H1 (cell line): Measurements from ENCODE around the gene ARNT2. TPM values are rescaled to one million over a fixed set of nuclear protein-coding genes. Genes with fewer than 3 reads are reported as not detected.
A peak's percentile ranks its signal among the peaks of the same experiment; 100 is the strongest.

ENCODE experiments used
- CTCF ChIA-PET: fragments of 300-600 bp; sonication (Branson Sonifier 250); formaldehyde crosslinking; loops from one replicate; lab custom pipeline; 2021; ENCODE audit not compliant: partially characterized antibody; lab: Charles Lee
- POLR2A ChIA-PET: fragments of 300-600 bp; sonication (Branson Sonifier 250); formaldehyde crosslinking; loops from one replicate; lab custom pipeline; 2021; ENCODE audit warnings: inconsistent platforms; ENCODE audit not compliant: partially characterized antibody; lab: Charles Lee
- DNase-seq, 2 experiments: peaks; one replicate each; pipeline versions ENCODE4 v3.0.0 to v3.0.0-alpha.2; 2010 to 2022; ENCODE audit warnings: low spot score in 2 of 2, low read depth in 1 of 2, mixed read lengths in 1 of 2
- FAIRE-seq: peaks from 2 replicates; lab custom pipeline; 2011; peaks lifted over from hg19 to GRCh38; lab: Jason Lieb, UNC
- H2AFZ ChIP-seq: 2 replicates; pipeline ENCODE4 v1.8.1; 2012; ENCODE audit warnings: low read length, inconsistent platforms
- H2AK5ac ChIP-seq: 2 replicates; pipeline ENCODE4 v1.6.1; 2013; ENCODE audit warnings: low read depth, low read length
- H2BK120ac ChIP-seq: replicated peaks from 2 replicates; pipeline ENCODE3; 2013; ENCODE audit warnings: low read depth, low read length, inconsistent platforms
- H2BK12ac ChIP-seq: 2 replicates; pipeline ENCODE4 v1.6.1; 2013; ENCODE audit warnings: low read depth, low read length
- H2BK15ac ChIP-seq: 2 replicates; pipeline ENCODE4 v1.6.1; 2013; ENCODE audit warnings: low read length
- H2BK20ac ChIP-seq: 2 replicates; pipeline ENCODE4 v1.6.1; 2013; ENCODE audit warnings: low read length
- H2BK5ac ChIP-seq: 2 replicates; pipeline ENCODE4 v1.6.1; 2013; ENCODE audit warnings: low read depth, low read length
- H3K14ac ChIP-seq: 2 replicates; pipeline ENCODE4 v1.6.1; 2013; ENCODE audit warnings: inconsistent platforms; ENCODE audit not compliant: insufficient read length
- H3K18ac ChIP-seq: 2 replicates; pipeline ENCODE4 v1.6.1; 2013; ENCODE audit warnings: low read length; ENCODE audit errors: extremely low read depth
- H3K23ac ChIP-seq: 2 replicates; pipeline ENCODE4 v1.6.1; 2013; ENCODE audit warnings: inconsistent platforms; ENCODE audit not compliant: insufficient read length
- H3K23me2 ChIP-seq: 2 replicates; pipeline ENCODE4 v1.6.1; 2013; ENCODE audit warnings: low read depth, low read length
- H3K27ac ChIP-seq: 2 replicates; pipeline ENCODE4 v1.6.1; 2011; ENCODE audit warnings: low read depth, low read length, inconsistent platforms
- H3K27me3 ChIP-seq, 4 experiments: replicated peaks in 1 of 4; 1 replicate in 1 of 4; 2 replicates in 3 of 4; pipeline versions ENCODE4 v1.6.1 to v1.8.1; 2011 to 2013; ENCODE audit warnings: low read length in 3 of 4, mild to moderate bottlenecking in 3 of 4, inconsistent platforms in 2 of 4, mixed read lengths in 2 of 4, moderate library complexity in 1 of 4; ENCODE audit not compliant: control insufficient read depth in 3 of 4, insufficient read depth in 3 of 4; ENCODE audit errors: extremely low read depth in 1 of 4
- H3K36me3 ChIP-seq, 4 experiments: 2 replicates each; pipeline versions ENCODE4 v1.6.1 to v1.8.1; 2011 to 2013; ENCODE audit warnings: mild to moderate bottlenecking in 4 of 4, low read length in 3 of 4, moderate library complexity in 2 of 4, control low read depth in 1 of 4, inconsistent platforms in 1 of 4; ENCODE audit not compliant: insufficient read depth in 4 of 4, control insufficient read depth in 2 of 4
- H3K4ac ChIP-seq: replicated peaks from 2 replicates; pipeline ENCODE3; 2013; ENCODE audit warnings: low read length, low read depth, mixed read lengths, inconsistent platforms; ENCODE audit not compliant: insufficient read length
- H3K4me1 ChIP-seq, 4 experiments: replicated peaks in 1 of 4; 1 replicate in 1 of 4; 2 replicates in 3 of 4; pipeline versions ENCODE4 v1.6.1 to v1.8.1; 2011 to 2013; ENCODE audit warnings: low read length in 3 of 4, inconsistent platforms in 2 of 4, mixed read lengths in 1 of 4; ENCODE audit not compliant: insufficient read depth in 4 of 4, control insufficient read depth in 3 of 4
- H3K4me2 ChIP-seq, 2 experiments: 2 replicates each; pipeline versions ENCODE4 v1.6.1 to v1.8.1; 2011 to 2013; ENCODE audit warnings: low read depth in 2 of 2, low read length in 2 of 2, control low read depth in 1 of 2, inconsistent platforms in 1 of 2, mild to moderate bottlenecking in 1 of 2; ENCODE audit not compliant: insufficient read depth in 1 of 2
- H3K4me3 ChIP-seq, 4 experiments: fragments of 200-600, 300-600 bp in 1 of 4; sonication (generic), shearing (Covaris generic), sonication (Bioruptor Twin) in 1 of 4; 2 replicates each; pipeline versions ENCODE4 v1.5.1 to v1.8.1; 2011 to 2016; ENCODE audit warnings: low read length in 4 of 4, low read depth in 3 of 4, control low read depth in 2 of 4, inconsistent platforms in 2 of 4, mild to moderate bottlenecking in 2 of 4, mixed read lengths in 1 of 4, moderate library complexity in 1 of 4; ENCODE audit not compliant: insufficient read depth in 2 of 4; ENCODE audit errors: extremely low read depth in 1 of 4
- H3K56ac ChIP-seq: replicated peaks from 2 replicates; pipeline ENCODE3; 2013; ENCODE audit warnings: low read depth, mild to moderate bottlenecking, mixed read lengths, low read length, inconsistent platforms; ENCODE audit not compliant: insufficient read length
- H3K79me1 ChIP-seq: 2 replicates; pipeline ENCODE4 v1.6.1; 2013; ENCODE audit warnings: low read depth, low read length, control low read depth
- H3K79me2 ChIP-seq, 2 experiments: 2 replicates each; pipeline versions ENCODE4 v1.6.1 to v1.8.1; 2012 to 2013; ENCODE audit warnings: low read length in 2 of 2, mild to moderate bottlenecking in 2 of 2, inconsistent platforms in 1 of 2; ENCODE audit not compliant: insufficient read depth in 2 of 2, control insufficient read depth in 1 of 2
- H3K9ac ChIP-seq, 4 experiments: replicated peaks in 1 of 4; 1 replicate in 1 of 4; 2 replicates in 3 of 4; pipeline versions ENCODE4 v1.6.1 to v1.8.1; 2011 to 2013; ENCODE audit warnings: low read depth in 3 of 4, low read length in 3 of 4, control low read depth in 2 of 4, mild to moderate bottlenecking in 2 of 4, moderate library complexity in 2 of 4, inconsistent platforms in 1 of 4; ENCODE audit errors: extremely low read depth in 1 of 4
- H3K9me3 ChIP-seq, 2 experiments: 2 replicates each; pipeline versions ENCODE4 v1.6.1 to v1.8.1; 2012 to 2013; ENCODE audit warnings: mild to moderate bottlenecking in 2 of 2, moderate library complexity in 2 of 2, control low read depth in 1 of 2, inconsistent platforms in 1 of 2, low read depth in 1 of 2, low read length in 1 of 2, mixed read lengths in 1 of 2; ENCODE audit not compliant: insufficient read depth in 2 of 2
- H4K20me1 ChIP-seq, 2 experiments: replicated peaks in 1 of 2; 2 replicates each; pipeline versions ENCODE3 to v1.8.1; 2011 to 2013; ENCODE audit warnings: inconsistent platforms in 2 of 2, low read length in 2 of 2, mild to moderate bottlenecking in 1 of 2; ENCODE audit not compliant: insufficient read depth in 2 of 2, control insufficient read depth in 1 of 2
- H4K5ac ChIP-seq: 2 replicates; pipeline ENCODE4 v1.6.1; 2013; ENCODE audit warnings: low read length, low read depth, mixed read lengths, inconsistent platforms; ENCODE audit not compliant: insufficient read length
- H4K8ac ChIP-seq: 2 replicates; pipeline ENCODE4 v1.8.0; 2013; ENCODE audit warnings: mild to moderate bottlenecking, moderate library complexity, low read length, inconsistent platforms; ENCODE audit not compliant: insufficient read depth; ENCODE audit errors: extremely low read depth
- H4K91ac ChIP-seq: replicated peaks from 2 replicates; pipeline ENCODE3; 2013; ENCODE audit warnings: low read length, mixed read lengths, inconsistent platforms; ENCODE audit not compliant: insufficient read length
- BACH1 ChIP-seq: IDR thresholded peaks from 2 replicates; pipeline ENCODE4 v1.6.1; 2012; ENCODE audit warnings: low read length, improper control_type of control experiment
- BCL11A ChIP-seq, 2 experiments: IDR thresholded peaks; one replicate each; pipeline ENCODE4 v1.6.1; 2011; ENCODE audit warnings: low read depth in 2 of 2, low read length in 2 of 2, mild to moderate bottlenecking in 2 of 2
- EP300 ChIP-seq, 2 experiments: IDR thresholded peaks; 1 replicate in 1 of 2; 2 replicates in 1 of 2; pipeline ENCODE4 v1.6.1; 2011 to 2012; ENCODE audit warnings: low read depth in 2 of 2, low read length in 2 of 2, mild to moderate bottlenecking in 2 of 2, borderline replicate concordance in 1 of 2, inconsistent platforms in 1 of 2, moderate library complexity in 1 of 2
- HDAC6 ChIP-seq: IDR thresholded peaks from one replicate; pipeline ENCODE4 v1.7.1; 2012; ENCODE audit warnings: low read depth, mild to moderate bottlenecking, inconsistent platforms, low read length, moderate library complexity
- KDM1A ChIP-seq: fragments of 200-600, 300-600 bp; sonication (generic); IDR thresholded peaks from 2 replicates; pipeline ENCODE4 v1.7.1; 2016; ENCODE audit warnings: mild to moderate bottlenecking, low read length, borderline replicate concordance
- MAX ChIP-seq: IDR thresholded peaks from 2 replicates; pipeline ENCODE4 v1.6.1; 2012; ENCODE audit warnings: inconsistent platforms
- NANOG ChIP-seq: IDR thresholded peaks from 2 replicates; pipeline ENCODE4 v1.6.1; 2011; ENCODE audit warnings: low read length, low read depth, mild to moderate bottlenecking, inconsistent platforms; ENCODE audit not compliant: insufficient read depth, poor library complexity, severe bottlenecking
- PHF8 ChIP-seq: fragments of 200-600 bp; sonication (generic); conservative IDR thresholded peaks from 2 replicates; pipeline ENCODE4 v1.7.1; 2012; ENCODE audit warnings: low read depth, mild to moderate bottlenecking, inconsistent platforms, low read length, moderate library complexity
- RBBP5 ChIP-seq: IDR thresholded peaks from 2 replicates; pipeline ENCODE4 v1.7.1; 2012; ENCODE audit warnings: low read depth, mild to moderate bottlenecking, inconsistent platforms, low read length, moderate library complexity, borderline replicate concordance
- RFX5 ChIP-seq: IDR thresholded peaks from 2 replicates; pipeline ENCODE4 v1.6.1; 2011; ENCODE audit warnings: low read depth, low read length, improper control_type of control experiment, borderline replicate concordance
- RNF2 ChIP-seq: fragments of 200-900, 300-1000 bp; sonication (generic); IDR thresholded peaks from 2 replicates; pipeline ENCODE4 v1.7.1; 2016; ENCODE audit warnings: borderline replicate concordance, low read depth, mild to moderate bottlenecking, antibody characterized with exemption, low read length; ENCODE audit not compliant: poor library complexity, severe bottlenecking; ENCODE audit errors: missing control alignments
- SAP30 ChIP-seq: fragments of 300-600 bp; sonication (generic); IDR thresholded peaks from 2 replicates; pipeline ENCODE4 v1.7.1; 2012; ENCODE audit warnings: low read length, moderate library complexity, mild to moderate bottlenecking, inconsistent platforms; ENCODE audit not compliant: insufficient read depth, insufficient replicate concordance
- WGBS, 2 experiments: shearing (Covaris generic) in 1 of 2; methylation state at CpG; one replicate each; pipeline versions ENCODE4 v1.1.6 to v1.1.7; 2013 to 2015; ENCODE audit warnings: low lambda C conversion rate in 2 of 2, mixed read lengths in 2 of 2, inconsistent platforms in 1 of 2, low coverage in 1 of 2, missing lambda C conversion rate in 1 of 2; ENCODE audit not compliant: insufficient replicate concordance in 2 of 2, insufficient coverage in 1 of 2, insufficient read length in 1 of 2; ENCODE audit errors: extremely low coverage in 1 of 2, missing lambda C conversion rate in 1 of 2; 5-methylcytosine and 5-hydroxymethylcytosine counted together
- polyA plus RNA-seq, 7 experiments: library from polyadenylated mRNA; depleted of rRNA in 3 of 7; stranded (reverse) in 5 of 7; unstranded in 2 of 7; fragments of >200 nt in 5 of 7; fragments of 200-250 nt in 2 of 7; gene quantifications; 1 replicate in 5 of 7; 2 replicates in 1 of 7; 4 replicates in 1 of 7; pipeline versions ENCODE4 v1.2.1 to v1.2.3, GENCODE V29; 2011 to 2013; ENCODE audit warnings: missing spikeins in 2 of 7, mixed read lengths in 2 of 7
- total RNA-seq: library from RNA; stranded (reverse); fragmentation: NEBNext Ultra II Directional; extraction: Animal tissue kit (Norgen Biotek cat#: 25700); gene quantifications from 2 replicates; pipeline ENCODE4 v1.2.1, GENCODE V29; 2021

The ARNT2 gene
- total and polyA plus RNA-seq, 2 of the 8 experiments (the other 6 are each of a cell fraction or from before 2014, with no cell fraction given): 9.5 to 14.6 TPM

- Histone ChIP-seq H3K4me3 (no peak overlapping the region), H3K23ac (no peak overlapping the region), H2BK5ac (no peak overlapping the region), H3K4me1 (peaks cover 0 to 9% (median 3%) of the 10 kb centered on the region in 4 experiments; a peak in 4 of 7 replicates), H3K79me2 (no peaks in the 10 kb centered on the region), H3K27ac (no peak overlapping the region), H4K8ac (peak overlapping the region; percentile 18), H4K5ac (no peak overlapping the region), H3K56ac (no peak overlapping the region), H3K79me1 (no peaks in the 10 kb centered on the region; the same call in 1 of the 2 replicates), H2BK120ac (no peak overlapping the region), H2AFZ (no peak overlapping the region), H3K27me3 (no peaks in the 10 kb centered on the region), H2AK5ac (no peak overlapping the region), H2BK15ac (no peak overlapping the region), H3K36me3 (peaks cover 0 to 3% (median 0%) of the 10 kb centered on the region in 4 experiments; a peak in 3 of 8 replicates), H3K23me2 (no peaks in the 10 kb centered on the region), H3K4me2 (no peak overlapping the region), H3K9me3 (no peaks in the 10 kb centered on the region), H3K18ac (no peak overlapping the region), H4K91ac (no peak overlapping the region), H4K20me1 (no peaks in the 10 kb centered on the region), H3K14ac (no peak overlapping the region), H2BK12ac (no peak overlapping the region), H2BK20ac (no peak overlapping the region), H3K9ac (no peak overlapping the region), H3K4ac (no peak overlapping the region)
- FAIRE-seq (no peak), DNase-seq (no peak)
- 88% methylated on average over 3 of the region's 3 CpGs; no CpG with 5 or more reads in 1 of the 2 experiments for WGBS, 2 experiments
- ChIA-PET CTCF (interaction anchor here (1.2 to 1.7 kb wide), 3 partner anchors 8 to 204 kb away, joined by 3 to 4 read pairs (median 3); no protein-coding TSS in a partner anchor), POLR2A (interaction anchor here (0.6 kb wide), 1 partner anchor 11 kb away, joined by 3 read pairs; no protein-coding TSS in a partner anchor)
- TF ChIP-seq BCL11A (IDR thresholded peaks at IDR 0.05; ENCODE audit: low read depth in 2 of 2, low read length in 2 of 2) (no peak), PHF8 (no peak), SAP30 (no peak), RNF2 (no peak), EP300 (IDR thresholded peaks at IDR 0.05; ENCODE audit: borderline replicate concordance in 1 of 2, low read depth in 2 of 2, low read length in 2 of 2) (no peak), BACH1 (no peak), MAX (no peak), RBBP5 (no peak), HDAC6 (no peak), KDM1A (no peak), NANOG (no peak), RFX5 (no peak)
These were observed 168.2 kb downstream of the ARNT2 start for GRCh38 chr15:80572337-80572736.
